Activated CD8-positive, alpha-beta memory T cell treated with anti-CD3 and anti-CD28 coated beads, Interleukin-2, amount 50 U/mL, for 1 hour (primary cell): Measurements from ENCODE around the gene RCN2.
"Not testable (repeated sequence)": the region's sequence is repeated elsewhere in the genome, so short reads cannot be mapped to it uniquely, and the experiment has no call there.

Experiments
- DNase-seq: peaks from one replicate; pipeline ENCODE4 v3.0.0-alpha.2; 2020; ENCODE audit errors: extremely low read depth

The RCN2 gene

GRCh38 chr15:76931397-76932134 lies at the start of gene RCN2:
Gene RCN2, plus strand, starts transcription at chr15:76931749. Its CDS starts 93 bp downstream, at chr15:76931842.
- DNase-seq = peak; percentile 74

GRCh38 chr15:76885212-76885611 lies 46.3 kb upstream of the RCN2 start:
- no peak for DNase-seq

GRCh38 chr15:76887280-76888141 lies 44.0 kb upstream of the RCN2 start:
- DNase-seq = not testable (repeated sequence)

GRCh38 chr15:76892836-76893235 lies 38.7 kb upstream of the RCN2 start:
- not testable (repeated sequence) for DNase-seq

DNA sequence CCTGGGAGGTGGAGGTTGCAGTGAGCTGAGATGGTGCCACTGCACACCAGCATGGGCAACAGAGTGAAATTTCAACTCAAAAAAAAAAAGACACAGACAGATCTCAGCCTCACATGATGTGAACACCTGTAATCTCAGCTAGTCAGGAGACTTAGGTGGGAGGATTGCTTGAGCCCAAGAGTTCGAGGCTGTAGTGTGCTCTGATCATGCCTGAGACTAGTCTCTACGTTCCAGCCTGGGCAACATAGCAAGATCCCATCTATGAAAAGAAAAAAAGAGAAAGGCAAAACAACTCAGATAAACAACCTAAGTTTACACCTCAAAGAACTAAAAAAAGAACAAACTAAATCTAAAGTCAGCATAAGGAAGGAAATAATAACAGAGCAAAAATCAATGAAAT lies 37.4 kb upstream of the RCN2 start:
- DNase-seq = no peak

GRCh38 chr15:76898102-76898501 lies 33.4 kb upstream of the RCN2 start:
- DNase-seq = no peak

DNA sequence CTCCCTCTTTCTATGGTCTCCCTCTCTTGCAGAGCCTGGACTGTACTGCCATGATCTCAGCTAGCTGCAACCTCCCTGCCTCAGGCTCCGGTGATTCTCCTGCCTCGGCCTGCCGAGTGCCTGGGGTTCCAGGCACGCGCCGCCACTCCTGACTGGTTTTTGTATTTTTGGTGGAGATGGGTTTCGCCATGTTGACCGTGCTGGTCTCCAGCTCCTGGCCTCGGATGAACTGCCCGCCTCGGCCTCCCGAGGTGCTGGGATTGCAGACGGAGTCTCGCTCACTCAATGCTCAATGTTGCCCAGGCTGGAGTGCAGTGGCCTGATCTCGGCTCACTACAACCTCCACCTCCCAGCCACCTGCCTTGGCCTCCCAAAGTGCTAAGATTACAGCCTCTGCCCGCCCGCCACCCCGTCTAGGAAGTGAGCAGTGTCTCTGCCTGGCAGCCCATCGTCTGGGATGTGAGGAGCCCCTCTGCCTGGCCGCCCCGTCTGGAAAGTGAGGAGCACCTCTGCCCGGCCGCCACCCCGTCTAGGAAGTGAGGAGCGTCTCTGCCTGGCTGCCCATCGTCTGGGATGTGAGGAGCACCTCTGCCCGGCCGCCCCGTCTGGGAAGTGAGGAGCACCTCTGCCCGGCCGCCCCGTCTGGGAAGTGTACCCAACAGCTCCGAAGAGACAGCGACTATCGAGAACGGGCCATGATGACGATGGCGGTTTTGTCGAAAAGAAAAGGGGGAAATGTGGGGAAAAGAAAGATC lies 32.2 kb upstream of the RCN2 start:
- not testable (repeated sequence) for DNase-seq

GRCh38 chr15:76899931-76900310 lies 31.6 kb upstream of the RCN2 start:
- not testable (repeated sequence) for DNase-seq

GRCh38 chr15:76901965-76902364 lies 29.6 kb upstream of the RCN2 start:
- no peak for DNase-seq

DNA sequence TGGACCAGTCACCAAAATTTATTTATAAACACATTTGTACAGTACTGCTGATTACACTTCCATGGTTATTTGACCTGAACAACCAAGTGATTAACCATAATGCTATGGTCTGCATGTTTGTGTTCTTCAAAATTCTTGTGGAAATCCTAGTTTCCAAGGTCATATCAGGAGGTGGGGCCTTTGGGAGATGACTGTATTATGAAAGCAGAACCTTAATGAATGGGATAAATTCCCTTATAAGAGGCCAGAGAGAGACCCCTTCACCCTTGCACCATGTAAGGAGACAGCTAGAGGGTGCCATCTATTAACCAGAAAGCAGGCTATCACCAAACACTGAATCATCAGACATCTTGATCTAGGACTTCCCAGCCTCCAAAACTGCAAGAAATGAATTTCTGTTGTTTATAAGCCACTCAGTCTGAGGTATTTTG lies 28.3 kb upstream of the RCN2 start:
- DNase-seq = no peak

GRCh38 chr15:76904461-76905012 lies 27.0 kb upstream of the RCN2 start:
- DNase-seq = no peak

GRCh38 chr15:76905013-76905839 lies 26.3 kb upstream of the RCN2 start, which contains the start of gene SCAPER:
Gene SCAPER, minus strand, starts transcription at chr15:76905340. Its CDS starts 21,523 bp downstream, at chr15:76883817.
- peak; percentile 70 for DNase-seq

DNA sequence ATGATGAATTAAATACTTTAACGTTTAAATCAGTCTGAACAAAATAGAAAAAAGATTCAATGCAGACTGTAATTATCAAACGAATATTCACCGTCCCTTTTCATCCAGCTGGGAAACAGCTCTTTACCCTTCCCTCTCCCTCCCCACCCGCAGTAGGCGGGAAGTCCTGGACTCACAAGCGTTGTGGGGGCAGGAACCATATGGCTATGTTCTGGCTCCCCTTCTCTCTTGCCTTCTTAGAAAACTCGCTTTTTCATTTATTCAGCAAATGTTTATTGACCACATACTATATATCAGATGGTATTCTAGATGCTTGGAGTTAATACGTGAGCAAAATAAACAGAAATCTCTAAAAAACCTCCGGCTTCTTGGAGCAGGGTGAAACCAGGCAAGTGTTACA lies 25.7 kb upstream of the RCN2 start:
- DNase-seq = no peak

GRCh38 chr15:76912430-76912829 lies 19.1 kb upstream of the RCN2 start:
- no peak for DNase-seq

GRCh38 chr15:76913737-76914136 lies 17.8 kb upstream of the RCN2 start:
- no peak for DNase-seq

GRCh38 chr15:76916369-76916768 lies 15.2 kb upstream of the RCN2 start:
- DNase-seq = no peak

GRCh38 chr15:76928201-76928600 lies 3.3 kb upstream of the RCN2 start:
- DNase-seq = no peak

- DNase-seq = no peak
These were observed 2.4 kb upstream of the RCN2 start for GRCh38 chr15:76929011-76929760.

DNA sequence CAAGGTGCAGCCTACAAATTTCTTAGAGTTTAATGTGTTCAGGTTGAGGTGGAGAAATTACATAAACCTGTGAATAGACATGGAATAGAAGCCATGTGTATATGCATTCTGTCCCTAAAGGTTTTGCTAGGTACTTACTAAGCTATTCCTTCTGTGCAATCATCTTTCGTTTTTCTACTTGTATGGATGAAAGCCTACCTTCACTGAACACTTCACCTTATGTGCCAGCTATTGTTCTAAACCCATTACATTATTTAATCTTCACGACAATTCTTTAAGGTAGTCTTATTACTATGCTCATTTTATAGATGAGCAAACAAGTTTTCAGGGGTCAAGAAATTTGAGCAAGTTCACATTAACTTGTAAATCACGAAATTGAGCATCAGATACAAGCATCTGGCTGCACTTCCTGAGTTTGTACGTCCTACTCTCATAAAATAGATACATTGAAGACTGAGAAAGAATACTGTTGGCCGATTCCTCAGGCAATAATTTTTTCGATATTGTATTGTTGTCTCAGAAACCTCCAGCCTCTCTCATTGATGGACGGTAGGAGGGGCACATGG lies 635 bp upstream of the RCN2 start:
- no peak for DNase-seq
